Stimulated activated CD8-positive, alpha-beta memory T cell treated with anti-CD3 and anti-CD28 coated beads, Interleukin-12 subunit alpha, Interleukin-12 subunit beta, amount 100 ng/mL, for 24 hours (primary cell): ENCODE measurements around the gene TRIM72.
"Not testable (repeated sequence)": the region's sequence is repeated elsewhere in the genome, so short reads cannot be mapped to it uniquely, and the experiment has no call there.

Experiments
- DNase-seq: peaks from one replicate; pipeline ENCODE4 v3.0.0-alpha.2; 2020; ENCODE audit errors: extremely low read depth

The TRIM72 gene

GRCh38 chr16:31213877-31214707, at the start of gene TRIM72:
TSS of gene TRIM72 (plus strand) at chr16:31214119. CDS start at chr16:31214739, 620 bp downstream.
- no peak for DNase-seq

- no peak for DNase-seq
Observed at GRCh38 chr16:31167315-31167714, 46.6 kb upstream of the TRIM72 start.

- DNase-seq: no peak
Observed at GRCh38 chr16:31168848-31169247, 45.1 kb upstream of the TRIM72 start.

- not testable (repeated sequence) for DNase-seq
Observed at GRCh38 chr16:31170048-31170447, 43.9 kb upstream of the TRIM72 start.

GRCh38 chr16:31177136-31177535, 36.8 kb upstream of the TRIM72 start:
- no peak for DNase-seq

GRCh38 chr16:31179219-31179746, 34.6 kb upstream of the TRIM72 start:
- no peak for DNase-seq

- peak; percentile 79 for DNase-seq
Observed at GRCh38 chr16:31179747-31180459, 34.0 kb upstream of the TRIM72 start, which contains the start of gene FUS. TSS of gene FUS (plus strand) at chr16:31180139. CDS start at chr16:31180215, 76 bp downstream.

GRCh38 chr16:31181102-31181830, 32.7 kb upstream of the TRIM72 start:
- DNase-seq: no peak

GRCh38 chr16:31182391-31182790, 31.5 kb upstream of the TRIM72 start:
- no peak for DNase-seq

GRCh38 chr16:31183432-31184428, 30.2 kb upstream of the TRIM72 start:
- no peak for DNase-seq

- DNase-seq: no peak
Observed at GRCh38 chr16:31184888-31185287, 29.0 kb upstream of the TRIM72 start.

- DNase-seq: no peak
Observed at GRCh38 chr16:31185339-31185738, 28.6 kb upstream of the TRIM72 start.

- no peak for DNase-seq
Observed at GRCh38 chr16:31186176-31186575, 27.7 kb upstream of the TRIM72 start.

GRCh38 chr16:31186930-31187807, 26.8 kb upstream of the TRIM72 start:
- DNase-seq: no peak

- no peak for DNase-seq
Observed at GRCh38 chr16:31187808-31188189, 26.1 kb upstream of the TRIM72 start.

GRCh38 chr16:31188450-31189411, 25.2 kb upstream of the TRIM72 start:
- no peak for DNase-seq

GRCh38 chr16:31189412-31189778, 24.5 kb upstream of the TRIM72 start:
- DNase-seq: no peak

- no peak for DNase-seq
Observed at GRCh38 chr16:31190061-31190460, 23.9 kb upstream of the TRIM72 start.
